Anterior cingulate cortex (tissue), 58 donors: ENCODE data around the gene ATP2C1.
A peak's percentile ranks its signal among the peaks of the same experiment; 100 is the strongest.

Experiments
- DNase-seq, 58 donors: peaks; one replicate each; lab custom pipeline; 2025; lab: John Stamatoyannopoulos, UW

The ATP2C1 gene

GRCh38 chr3:130933801-130934345, 40.0 kb downstream of the ATP2C1 start:
- no peak for DNase-seq

GRCh38 chr3:130934442-130935089, 40.7 kb downstream of the ATP2C1 start:
- DNase-seq, result no peak

GRCh38 chr3:130935761-130936492, 42.0 kb downstream of the ATP2C1 start:
- no peak for DNase-seq

GRCh38 chr3:130939753-130940152, 45.9 kb downstream of the ATP2C1 start:
- DNase-seq, result no peak

GRCh38 chr3:130941793-130942192, 47.9 kb downstream of the ATP2C1 start:
- DNase-seq, result no peak

- no peak for DNase-seq
Measured at GRCh38 chr3:130946882-130947281, 53.0 kb downstream of the ATP2C1 start.

- no peak for DNase-seq
Measured at GRCh38 chr3:130948001-130948773, 54.3 kb downstream of the ATP2C1 start.

GRCh38 chr3:130948929-130949328, 55.0 kb downstream of the ATP2C1 start:
- no peak for DNase-seq

GRCh38 chr3:130950124-130950523, 56.2 kb downstream of the ATP2C1 start:
- no peak for DNase-seq

- no peak for DNase-seq
Measured at GRCh38 chr3:130950641-130951040, 56.8 kb downstream of the ATP2C1 start.

- DNase-seq, result no peak
Measured at GRCh38 chr3:130955481-130955880, 61.6 kb downstream of the ATP2C1 start.

GRCh38 chr3:130956281-130956680, 62.4 kb downstream of the ATP2C1 start:
- DNase-seq, result no peak

GRCh38 chr3:130956721-130957120, 62.8 kb downstream of the ATP2C1 start:
- DNase-seq, result no peak

GRCh38 chr3:130960139-130960795, 66.4 kb downstream of the ATP2C1 start:
- DNase-seq, result no peak

GRCh38 chr3:130961458-130961857, 67.6 kb downstream of the ATP2C1 start:
- DNase-seq, result no peak

- no peak for DNase-seq
Measured at GRCh38 chr3:130963444-130963843, 69.6 kb downstream of the ATP2C1 start.

GRCh38 chr3:130963878-130964277, 70.0 kb downstream of the ATP2C1 start:
- peak in 5 of 58 donors; percentile 1 to 37 (median 11) for DNase-seq

- DNase-seq, result no peak
Measured at GRCh38 chr3:130967281-130967680, 73.4 kb downstream of the ATP2C1 start.

- no peak for DNase-seq
Measured at GRCh38 chr3:130968221-130968620, 74.3 kb downstream of the ATP2C1 start.

- no peak for DNase-seq
Measured at GRCh38 chr3:130969621-130970020, 75.7 kb downstream of the ATP2C1 start.

- DNase-seq, result no peak
Measured at GRCh38 chr3:130971208-130971607, 77.3 kb downstream of the ATP2C1 start.
